Heart left ventricle (tissue), 16 donors: ENCODE results near the gene TOGARAM2. TPM values are rescaled to one million over a fixed set of nuclear protein-coding genes. Genes with fewer than 3 reads are reported as not detected.

Experiments
- ATAC-seq, 4 donors: fragments of 200-7000 bp; cut with Tn5 transposase; one replicate each; pipeline ENCODE4 v1.9.1; 2020 to 2022; ENCODE audit warnings: moderate library complexity in 4 of 4, mild to moderate bottlenecking in 3 of 4, moderate number of reproducible peaks in 1 of 4
- DNase-seq, 5 donors: peaks; one replicate each; pipeline ENCODE4 v3.0.0-alpha.2; 2020
- H3K27ac ChIP-seq, 12 donors: fragments of 200-600 bp; sonication (generic) in 4 of 12; one replicate each; pipeline versions ENCODE4 v1.5.0 to v1.8.0; 2016 to 2022; ENCODE audit warnings: mild to moderate bottlenecking in 2 of 12
- H3K27me3 ChIP-seq, 9 donors: fragments of 200-600 bp; sonication (generic) in 2 of 9; one replicate each; pipeline versions ENCODE4 v1.5.1 to v1.8.0; 2016 to 2022; ENCODE audit warnings: mild to moderate bottlenecking in 3 of 9
- H3K36me3 ChIP-seq, 9 donors: fragments of 200-600 bp; sonication (generic) in 2 of 9; one replicate each; pipeline versions ENCODE4 v1.5.0 to v1.8.0; 2018 to 2022; ENCODE audit warnings: mild to moderate bottlenecking in 2 of 9
- H3K4me1 ChIP-seq, 12 donors: fragments of 200-600 bp; sonication (generic) in 4 of 12; one replicate each; pipeline versions ENCODE4 v1.5.0 to v1.8.0; 2016 to 2022; ENCODE audit warnings: mild to moderate bottlenecking in 3 of 12
- H3K4me3 ChIP-seq, 12 donors: fragments of 200-600 bp; sonication (generic) in 4 of 12; one replicate each; pipeline versions ENCODE4 v1.5.0 to v1.8.0; 2017 to 2022; ENCODE audit warnings: mild to moderate bottlenecking in 9 of 12, moderate library complexity in 4 of 12
- H3K9me3 ChIP-seq, 12 donors: fragments of 200-600 bp; sonication (generic) in 4 of 12; one replicate each; pipeline versions ENCODE4 v1.5.0 to v1.8.0; 2016 to 2022; ENCODE audit warnings: mild to moderate bottlenecking in 1 of 12
- POLR2A ChIP-seq, 2 donors: fragments of 450-650 bp; IDR thresholded peaks; one replicate each; pipeline ENCODE4 v1.6.1; 2017; ENCODE audit warnings: antibody characterized with exemption in 2 of 2, mild to moderate bottlenecking in 2 of 2, moderate library complexity in 2 of 2
- WGBS, 4 donors: extraction: QIAGEN DNeasy Blood & Tissue Kit in 2 of 4; methylation state at CpG; one replicate each; pipeline versions ENCODE4 v1.1.5 to v1.1.7; 2013 to 2018; 5-methylcytosine and 5-hydroxymethylcytosine counted together
- intact Hi-C, 10 donors: fragments of 100-400 bp; cut with DNase I; formaldehyde crosslinking; loops; one replicate each; pipeline versions ENCODE4 v1.11.1 to v1.14.2; 2022
- polyA plus RNA-seq, 2 donors: library from polyadenylated mRNA; stranded (reverse); fragments of 200-250 nt; gene quantifications; one replicate each; pipeline ENCODE4 v1.2.3, GENCODE V29; 2013
- total RNA-seq, 9 donors: library from RNA; depleted of rRNA in 2 of 9; stranded (reverse); fragments of >200 nt in 2 of 9; fragmentation: NEBNext Ultra II Directional in 3 of 9; extraction: Animal tissue kit (Norgen Biotek cat#: 25700) in 3 of 9; gene quantifications; one replicate each; pipeline versions ENCODE4 v1.1.0 to v1.2.4, GENCODE V29; 2016 to 2023
- TF ChIP-seq, protein P1 (sequence below), 12 donors: fragments of 200-600 bp; sonication (generic) in 4 of 12; IDR thresholded peaks; one replicate each; pipeline versions ENCODE4 v1.5.0 to v1.8.0; 2018 to 2022; ENCODE audit warnings: antibody characterized with exemption in 12 of 12, mild to moderate bottlenecking in 5 of 12
- donor health status: ischemic (EF 13 %, LVEDD 7.1; RV severe dilation, severe dysfunction).
- donor health status: healthy with polysubstance abuse.
- donor health status: DM: no; HTN: yes; CAD: no.
- donor health status: DM: no; HTN: no; CAD: no.
- donor health status: ischemic (EF 25% LVEDD 6.9; RV normal size, moderate dysfunction).
- donor health status: ischemic (EF 25% LVEDD 5.7; RV mildly dilated, moderate dysfunction).
- donor health status: healthy.
- donor health status: DM: yes; HTN: yes; CAD: no.
- donor health status: ischemic (EF 35%, LVEDD 5.7; RV mildly dilated, moderate dysfunction).
- donor health status: nonischemic (EF 11% LVEDD 7.7; RV severe dilation, severe dysfunction).
- donor health status: DM: yes; HTN: yes; CAD: no.
- donor health status: PGD.
- donor health status: ischemic (EF 29% LVEDD 5.4; RV normal size, mild dysfunction).
- donor health status: nonischemic (EF 23%, LVEDD 6.1; RV moderate dilation, normal function).

The TOGARAM2 gene
- total and polyA plus RNA-seq, 11 donors = 0.24 to 23.9 (median 6.2) TPM

DNA sequence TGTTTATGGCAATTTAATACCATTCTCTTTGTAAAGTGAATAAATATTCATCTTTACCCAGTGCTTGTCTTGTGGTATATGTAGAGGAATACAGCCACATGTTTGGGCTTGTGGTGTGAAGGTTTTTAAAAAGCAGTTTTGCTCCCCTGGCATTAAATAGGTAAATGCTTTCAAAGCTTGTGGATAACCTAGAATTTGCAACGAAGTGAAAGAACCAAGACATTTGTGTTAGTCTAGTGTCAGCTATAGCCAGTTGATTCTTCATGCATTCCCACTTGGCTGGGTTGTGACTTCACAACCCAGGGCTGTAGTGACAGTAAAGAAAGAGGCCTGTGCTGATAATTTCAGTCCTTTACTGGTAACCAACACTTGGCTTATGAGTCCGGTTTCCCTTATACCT is 32.9 kb upstream of the TOGARAM2 start:
- intact Hi-C loops = no loop called here
- no peaks in the 10 kb centered on the region for H3K27me3 ChIP-seq
- peaks cover 0 to 16% (median 0%) of the 10 kb centered on the region in 12 donors for H3K4me1 ChIP-seq
- peaks cover 0 to 8% (median 0%) of the 10 kb centered on the region in 12 donors for H3K9me3 ChIP-seq
- H3K27ac ChIP-seq = no peak overlapping the region
- H3K4me3 ChIP-seq = no peak overlapping the region
- 94 to 97% (median 95%) methylated on average over 2 of the region's 2 CpGs for WGBS, 4 donors
- TF ChIP-seq, protein P1, sequence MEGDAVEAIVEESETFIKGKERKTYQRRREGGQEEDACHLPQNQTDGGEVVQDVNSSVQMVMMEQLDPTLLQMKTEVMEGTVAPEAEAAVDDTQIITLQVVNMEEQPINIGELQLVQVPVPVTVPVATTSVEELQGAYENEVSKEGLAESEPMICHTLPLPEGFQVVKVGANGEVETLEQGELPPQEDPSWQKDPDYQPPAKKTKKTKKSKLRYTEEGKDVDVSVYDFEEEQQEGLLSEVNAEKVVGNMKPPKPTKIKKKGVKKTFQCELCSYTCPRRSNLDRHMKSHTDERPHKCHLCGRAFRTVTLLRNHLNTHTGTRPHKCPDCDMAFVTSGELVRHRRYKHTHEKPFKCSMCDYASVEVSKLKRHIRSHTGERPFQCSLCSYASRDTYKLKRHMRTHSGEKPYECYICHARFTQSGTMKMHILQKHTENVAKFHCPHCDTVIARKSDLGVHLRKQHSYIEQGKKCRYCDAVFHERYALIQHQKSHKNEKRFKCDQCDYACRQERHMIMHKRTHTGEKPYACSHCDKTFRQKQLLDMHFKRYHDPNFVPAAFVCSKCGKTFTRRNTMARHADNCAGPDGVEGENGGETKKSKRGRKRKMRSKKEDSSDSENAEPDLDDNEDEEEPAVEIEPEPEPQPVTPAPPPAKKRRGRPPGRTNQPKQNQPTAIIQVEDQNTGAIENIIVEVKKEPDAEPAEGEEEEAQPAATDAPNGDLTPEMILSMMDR (IDR thresholded peaks at IDR 0.05) = no peak
- TF ChIP-seq POLR2A (IDR thresholded peaks at IDR 0.05) = no peak
- peaks cover 0 to 64% (median 59%) of the 10 kb centered on the region in 9 donors for H3K36me3 ChIP-seq
- DNase-seq = no peak
- ATAC-seq = no peak

DNA sequence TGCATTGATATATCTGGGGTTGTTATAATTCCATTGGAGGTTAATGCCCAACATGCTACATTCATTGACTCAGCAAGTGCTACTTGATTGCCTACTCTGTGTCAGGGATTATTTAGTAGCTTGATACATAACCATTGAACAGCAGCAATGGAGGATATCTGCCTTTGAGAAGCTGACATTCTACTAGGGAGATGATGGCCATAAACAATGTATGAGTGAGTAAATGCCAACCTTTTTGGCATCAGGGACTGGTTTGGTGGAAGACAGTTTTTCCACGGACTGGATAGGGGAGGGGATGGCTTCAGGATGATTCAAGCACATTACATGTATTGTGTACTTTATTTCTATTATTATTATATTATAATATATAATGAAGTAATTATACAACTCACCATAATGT is 31.9 kb upstream of the TOGARAM2 start:
- no peak overlapping the region for H3K4me3 ChIP-seq
- TF ChIP-seq, protein P1 (IDR thresholded peaks at IDR 0.05) = no peak
- TF ChIP-seq POLR2A (IDR thresholded peaks at IDR 0.05) = no peak
- H3K27ac ChIP-seq = no peak overlapping the region
- H3K4me1 ChIP-seq = peaks cover 0 to 20% (median 0%) of the 10 kb centered on the region in 12 donors
- DNase-seq = no peak
- 93 to 100% (median 95%) methylated on average over 1 of the region's 1 CpG for WGBS, 4 donors
- H3K27me3 ChIP-seq = no peaks in the 10 kb centered on the region
- intact Hi-C loops = no loop called here
- H3K36me3 ChIP-seq = peaks cover 0 to 54% (median 48%) of the 10 kb centered on the region in 9 donors
- no peak for ATAC-seq
- H3K9me3 ChIP-seq = peaks cover 0 to 8% (median 0%) of the 10 kb centered on the region in 12 donors

GRCh38 chr2:28949617-28950305 is 31.3 kb upstream of the TOGARAM2 start:
- no peaks in the 10 kb centered on the region for H3K27me3 ChIP-seq
- TF ChIP-seq, protein P1 (IDR thresholded peaks at IDR 0.05) = no peak
- TF ChIP-seq POLR2A (IDR thresholded peaks at IDR 0.05) = no peak
- WGBS, 4 donors = 88 to 89% (median 88%) methylated on average over 11 of the region's 11 CpGs
- DNase-seq (no peak), ATAC-seq (no peak)
- no peak overlapping the region for H3K27ac ChIP-seq
- H3K4me1 ChIP-seq = peaks cover 0 to 20% (median 0%) of the 10 kb centered on the region in 12 donors
- H3K9me3 ChIP-seq = peaks cover 0 to 8% (median 0%) of the 10 kb centered on the region in 12 donors
- peaks cover 0 to 48% (median 42%) of the 10 kb centered on the region in 9 donors for H3K36me3 ChIP-seq
- H3K4me3 ChIP-seq = no peak overlapping the region
- intact Hi-C loops = loop anchor here in 3 of 10 donors (10.0 kb wide), 3 partner anchors 385 to 1075 kb away; no protein-coding TSS in a partner anchor

DNA sequence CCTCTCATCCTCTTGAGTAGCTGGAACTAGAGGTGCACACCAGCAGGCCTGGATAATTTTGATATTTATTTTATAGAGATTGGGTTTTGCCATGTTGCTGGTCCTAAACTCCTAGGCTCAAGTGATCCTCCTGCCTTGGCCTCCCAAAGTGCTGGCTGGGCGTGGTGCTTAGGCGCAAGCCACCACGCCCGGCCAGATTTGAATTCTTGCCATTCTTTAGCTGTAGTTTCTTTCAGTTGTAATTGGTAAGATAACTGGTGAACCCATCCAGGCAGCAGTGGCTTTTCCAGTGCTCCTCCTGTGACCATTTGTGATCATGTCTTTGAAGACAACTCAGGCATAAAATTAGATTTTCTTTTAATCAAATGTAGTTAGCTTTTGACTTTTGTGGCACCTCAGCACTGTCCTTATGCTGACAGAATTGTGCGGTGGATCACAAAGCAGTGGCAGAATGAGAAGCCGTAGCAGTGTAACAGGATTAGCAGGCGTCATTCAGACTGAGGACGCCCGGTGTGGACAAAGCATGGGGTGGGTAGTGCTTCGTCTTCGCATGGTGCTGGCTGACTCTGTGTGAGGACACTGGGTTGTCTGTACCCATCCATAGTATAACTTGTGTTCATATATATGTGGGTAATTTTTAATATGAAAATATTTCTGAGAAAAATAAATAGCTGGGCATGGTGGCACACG is 30.0 kb upstream of the TOGARAM2 start:
- intact Hi-C loops = loop anchor here in 3 of 10 donors (10.0 kb wide), 3 partner anchors 386 to 1074 kb away; no protein-coding TSS in a partner anchor
- H3K9me3 ChIP-seq = peaks cover 0 to 8% (median 0%) of the 10 kb centered on the region in 12 donors
- no peak for TF ChIP-seq POLR2A (IDR thresholded peaks at IDR 0.05)
- TF ChIP-seq, protein P1 (IDR thresholded peaks at IDR 0.05) = no peak
- ATAC-seq = no peak
- peak overlapping the region in 2 of 12 donors; percentile 38 to 41 for H3K27ac ChIP-seq
- WGBS, 4 donors = 96 to 98% (median 97%) methylated on average over 12 of the region's 12 CpGs
- H3K36me3 ChIP-seq = peaks cover 0 to 35% (median 29%) of the 10 kb centered on the region in 9 donors
- H3K4me1 ChIP-seq = peaks cover 0 to 20% (median 0%) of the 10 kb centered on the region in 12 donors
- H3K27me3 ChIP-seq = no peaks in the 10 kb centered on the region
- H3K4me3 ChIP-seq = no peak overlapping the region
- no peak for DNase-seq
